Measurements from ENCODE around the gene CDH4.

DNA sequence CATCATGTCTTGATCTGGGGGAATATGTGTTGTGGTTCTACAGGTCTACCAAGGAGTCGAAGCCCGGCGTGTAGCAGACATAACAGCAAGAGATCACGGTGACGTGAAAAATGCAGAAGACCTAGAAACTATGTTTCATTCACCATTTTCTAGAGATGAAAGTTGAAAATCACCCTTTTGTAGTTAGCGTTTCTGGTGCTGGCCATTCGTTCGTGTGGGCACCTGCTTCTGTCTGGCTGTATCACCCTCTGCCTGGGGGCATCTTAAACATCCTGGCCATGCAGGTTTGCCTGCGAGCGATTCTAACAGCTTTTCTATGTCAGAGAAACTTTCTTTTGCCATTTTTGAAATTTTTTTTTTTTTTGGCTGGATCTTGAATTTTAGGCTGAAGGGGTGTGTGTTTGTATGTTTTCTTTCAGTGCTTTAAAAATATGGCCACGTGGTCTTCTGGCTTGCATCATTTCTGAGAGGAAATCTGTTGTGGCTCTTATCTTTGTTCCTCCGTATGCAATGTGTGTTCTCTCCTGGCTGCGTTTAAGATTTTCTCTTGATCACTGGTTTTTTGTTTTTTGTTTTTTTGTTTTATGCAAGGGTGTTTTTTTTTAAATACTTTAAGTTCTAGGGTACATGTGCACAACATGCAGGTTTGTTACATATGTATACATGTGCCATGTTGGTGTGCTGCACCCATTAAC is 226.7 kb downstream of the CDH4 start:
- TF ChIP-seq, protein P1, sequence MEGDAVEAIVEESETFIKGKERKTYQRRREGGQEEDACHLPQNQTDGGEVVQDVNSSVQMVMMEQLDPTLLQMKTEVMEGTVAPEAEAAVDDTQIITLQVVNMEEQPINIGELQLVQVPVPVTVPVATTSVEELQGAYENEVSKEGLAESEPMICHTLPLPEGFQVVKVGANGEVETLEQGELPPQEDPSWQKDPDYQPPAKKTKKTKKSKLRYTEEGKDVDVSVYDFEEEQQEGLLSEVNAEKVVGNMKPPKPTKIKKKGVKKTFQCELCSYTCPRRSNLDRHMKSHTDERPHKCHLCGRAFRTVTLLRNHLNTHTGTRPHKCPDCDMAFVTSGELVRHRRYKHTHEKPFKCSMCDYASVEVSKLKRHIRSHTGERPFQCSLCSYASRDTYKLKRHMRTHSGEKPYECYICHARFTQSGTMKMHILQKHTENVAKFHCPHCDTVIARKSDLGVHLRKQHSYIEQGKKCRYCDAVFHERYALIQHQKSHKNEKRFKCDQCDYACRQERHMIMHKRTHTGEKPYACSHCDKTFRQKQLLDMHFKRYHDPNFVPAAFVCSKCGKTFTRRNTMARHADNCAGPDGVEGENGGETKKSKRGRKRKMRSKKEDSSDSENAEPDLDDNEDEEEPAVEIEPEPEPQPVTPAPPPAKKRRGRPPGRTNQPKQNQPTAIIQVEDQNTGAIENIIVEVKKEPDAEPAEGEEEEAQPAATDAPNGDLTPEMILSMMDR (IDR thresholded peaks at IDR 0.05), result no peak
- TF ChIP-seq POLR2A (IDR thresholded peaks at IDR 0.05), result no peak
- no peak for TF ChIP-seq POLR2AphosphoS5 (IDR thresholded peaks at IDR 0.05)

All from prostate gland (tissue), 2 donors.